Osteocyte (in vitro differentiated cells): ENCODE data around the gene VPS26C. TPM values are rescaled to one million over a fixed set of nuclear protein-coding genes. Genes with fewer than 3 reads are reported as not detected.
A peak's percentile ranks its signal among the peaks of the same experiment; 100 is the strongest.

ENCODE experiments used
- DNase-seq: peaks from one replicate; pipeline ENCODE4 v3.0.0; 2021; ENCODE audit warnings: mixed read lengths; ENCODE audit not compliant: unreplicated experiment; ENCODE audit errors: extremely low spot score
- H3K27ac Mint-ChIP-seq: one replicate; pipeline ENCODE4 v1.8.0; 2021; ENCODE audit warnings: mild to moderate bottlenecking, mixed read lengths; ENCODE audit not compliant: unreplicated experiment
- H3K27me3 Mint-ChIP-seq: one replicate; pipeline ENCODE4 v1.8.0; 2021; ENCODE audit warnings: mixed read lengths; ENCODE audit not compliant: unreplicated experiment
- H3K36me3 Mint-ChIP-seq: one replicate; pipeline ENCODE4 v1.8.0; 2021; ENCODE audit warnings: mixed read lengths; ENCODE audit not compliant: unreplicated experiment
- H3K4me1 Mint-ChIP-seq: one replicate; pipeline ENCODE4 v1.8.0; 2021; ENCODE audit warnings: mixed read lengths; ENCODE audit not compliant: unreplicated experiment
- H3K4me3 Mint-ChIP-seq: one replicate; pipeline ENCODE4 v1.8.0; 2021; ENCODE audit warnings: mild to moderate bottlenecking, moderate library complexity, mixed read lengths; ENCODE audit not compliant: unreplicated experiment
- H3K9me3 Mint-ChIP-seq: one replicate; pipeline ENCODE4 v1.8.0; 2021; ENCODE audit warnings: mixed read lengths; ENCODE audit not compliant: unreplicated experiment
- CTCF ChIP-seq: fragments of 200-600 bp; sonication (generic); IDR thresholded peaks from 2 replicates; pipeline ENCODE4 v1.5.0; 2021; ENCODE audit warnings: antibody characterized with exemption, mild to moderate bottlenecking, moderate library complexity
- total RNA-seq: library from RNA; stranded (reverse); gene quantifications from 2 replicates; pipeline ENCODE4 v1.2.1, GENCODE V29; 2021

VPS26C gene
- total RNA-seq, 1 donor from 2014 or later, result 51.6 TPM

- peaks cover 17% of the 10 kb centered on the region for H3K4me1 Mint-ChIP-seq
- TF ChIP-seq CTCF, result no peak
- no peak overlapping the region for H3K4me3 Mint-ChIP-seq
- H3K36me3 Mint-ChIP-seq, result peaks cover 55% of the 10 kb centered on the region
- no peaks in the 10 kb centered on the region for H3K9me3 Mint-ChIP-seq
- no peak for DNase-seq
- no peak overlapping the region for H3K27ac Mint-ChIP-seq
- H3K27me3 Mint-ChIP-seq, result no peaks in the 10 kb centered on the region
Observed at GRCh38 chr21:37200641-37201480, 66.3 kb downstream of the VPS26C start.

DNA sequence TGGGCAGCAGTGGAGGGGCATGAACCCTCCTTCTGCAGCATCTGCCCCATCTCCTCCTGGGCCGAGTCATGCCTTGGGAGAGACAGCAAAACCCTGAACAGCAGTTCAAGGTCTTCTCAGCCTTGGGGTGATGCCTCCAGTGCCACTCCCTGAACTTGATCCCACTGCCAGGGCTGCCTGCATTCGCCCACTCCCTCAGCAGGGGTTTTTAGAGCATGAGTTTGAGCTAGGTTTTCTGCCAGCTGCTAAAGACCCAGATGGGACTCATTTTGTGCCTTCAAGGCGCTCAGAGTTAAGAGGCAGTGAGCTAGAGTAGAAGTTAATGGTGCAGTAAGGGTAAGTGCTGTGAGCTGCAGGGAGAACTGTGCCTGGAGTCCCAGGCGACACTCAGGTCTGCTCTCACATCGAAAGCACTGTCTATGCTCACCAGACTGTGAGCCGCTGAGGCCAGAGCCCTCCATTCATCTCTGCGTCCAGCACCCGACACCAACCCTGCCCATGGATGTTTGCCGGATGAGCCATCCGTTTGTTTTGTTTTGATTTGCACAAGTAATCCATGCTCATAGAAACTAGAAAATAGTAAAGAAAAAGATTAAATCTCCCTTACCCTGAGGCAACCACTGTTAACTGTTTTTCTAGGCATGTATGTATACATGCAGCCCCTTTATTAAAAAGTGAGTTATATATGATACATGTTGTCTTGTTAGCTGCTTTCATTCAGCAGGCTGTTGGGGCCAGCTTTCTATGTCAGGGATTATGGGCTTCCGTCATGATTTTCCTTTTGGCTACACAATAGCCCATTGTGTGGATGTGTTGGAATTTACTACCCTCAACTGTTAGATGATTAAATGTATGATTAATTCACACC lies 67.8 kb downstream of the VPS26C start:
- Mint-ChIP-seq H3K27ac (peak overlapping the region; percentile 78), H3K36me3 (peaks cover 56% of the 10 kb centered on the region), H3K4me1 (peaks cover 26% of the 10 kb centered on the region), H3K4me3 (peak overlapping the region; percentile 1), H3K9me3 (no peaks in the 10 kb centered on the region), H3K27me3 (no peaks in the 10 kb centered on the region)
- DNase-seq, result no peak
- TF ChIP-seq CTCF, result no peak

DNA sequence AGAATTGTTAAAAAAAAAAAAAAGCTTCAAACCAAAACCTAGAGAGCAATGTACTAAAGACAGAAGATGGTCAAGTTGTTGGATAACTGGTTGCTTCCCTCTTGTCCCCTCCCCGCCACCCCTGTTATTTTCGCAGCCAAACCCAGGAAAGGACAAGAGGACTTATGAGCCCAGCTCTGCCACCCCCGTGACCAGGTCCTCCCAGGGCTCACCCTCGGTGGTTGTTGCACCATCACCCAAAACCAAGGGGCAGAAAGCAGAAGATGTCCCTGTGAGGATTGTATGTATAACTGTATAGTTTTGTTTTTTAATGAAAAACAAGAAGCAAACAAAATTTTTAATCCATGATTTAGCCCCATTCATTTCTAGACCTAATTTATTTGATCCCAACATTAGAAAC lies 69.4 kb downstream of the VPS26C start:
- H3K27ac Mint-ChIP-seq, result no peak overlapping the region
- DNase-seq, result no peak
- TF ChIP-seq CTCF, result no peak
- peaks cover 34% of the 10 kb centered on the region for H3K4me1 Mint-ChIP-seq
- H3K9me3 Mint-ChIP-seq, result no peaks in the 10 kb centered on the region
- no peak overlapping the region for H3K4me3 Mint-ChIP-seq
- H3K36me3 Mint-ChIP-seq, result peaks cover 59% of the 10 kb centered on the region
- H3K27me3 Mint-ChIP-seq, result no peaks in the 10 kb centered on the region

DNA sequence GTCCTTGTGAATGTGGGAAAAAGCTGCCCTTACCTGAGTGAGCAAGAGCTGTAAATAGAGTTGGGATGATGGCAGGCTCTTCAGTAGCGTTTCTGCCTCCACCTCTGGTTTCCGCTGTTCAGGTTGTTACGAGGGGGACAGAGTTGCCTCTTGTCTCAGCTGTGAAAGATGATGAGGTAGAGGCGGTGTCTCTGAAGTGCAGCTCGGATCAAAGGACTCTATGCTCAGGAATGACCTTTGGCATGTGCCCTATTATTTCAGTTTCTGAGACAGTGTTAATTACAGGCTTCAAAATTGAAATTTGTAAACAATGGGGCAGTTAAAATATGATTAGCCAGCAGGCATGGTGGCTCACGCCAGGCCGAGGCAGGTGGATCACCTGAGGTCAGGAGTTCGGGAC lies 70.3 kb downstream of the VPS26C start:
- Mint-ChIP-seq H3K9me3 (no peaks in the 10 kb centered on the region), H3K27me3 (no peaks in the 10 kb centered on the region), H3K36me3 (peaks cover 59% of the 10 kb centered on the region), H3K4me1 (peaks cover 37% of the 10 kb centered on the region), H3K4me3 (no peak overlapping the region), H3K27ac (no peak overlapping the region)
- TF ChIP-seq CTCF, result no peak
- DNase-seq, result no peak

DNA sequence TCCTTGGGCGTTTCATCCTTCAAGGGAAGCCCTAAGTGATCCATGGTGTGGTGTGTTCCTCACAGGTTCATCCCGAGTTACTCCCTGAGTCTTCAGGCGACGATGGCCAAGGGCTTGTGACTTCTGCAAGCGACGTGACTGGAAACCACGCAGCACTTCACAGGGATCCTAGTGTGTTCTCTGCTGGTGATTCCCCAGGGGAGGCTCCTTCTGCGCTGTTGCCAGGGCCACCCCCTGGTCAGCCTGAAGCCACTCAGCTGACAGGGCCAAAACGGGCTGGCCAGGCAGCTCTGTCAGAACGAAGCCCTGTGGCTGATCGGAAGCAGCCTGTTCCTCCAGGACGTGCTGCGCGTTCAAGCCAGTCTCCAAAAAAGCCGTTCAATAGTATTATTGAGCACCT lies 71.5 kb downstream of the VPS26C start:
- Mint-ChIP-seq H3K9me3 (no peaks in the 10 kb centered on the region), H3K4me1 (peaks cover 37% of the 10 kb centered on the region), H3K4me3 (no peak overlapping the region), H3K27ac (no peak overlapping the region), H3K27me3 (no peaks in the 10 kb centered on the region), H3K36me3 (peaks cover 62% of the 10 kb centered on the region)
- TF ChIP-seq CTCF, result no peak
- DNase-seq, result no peak
